Measurements from ENCODE around the gene HNRNPLL.

The HNRNPLL gene

DNA sequence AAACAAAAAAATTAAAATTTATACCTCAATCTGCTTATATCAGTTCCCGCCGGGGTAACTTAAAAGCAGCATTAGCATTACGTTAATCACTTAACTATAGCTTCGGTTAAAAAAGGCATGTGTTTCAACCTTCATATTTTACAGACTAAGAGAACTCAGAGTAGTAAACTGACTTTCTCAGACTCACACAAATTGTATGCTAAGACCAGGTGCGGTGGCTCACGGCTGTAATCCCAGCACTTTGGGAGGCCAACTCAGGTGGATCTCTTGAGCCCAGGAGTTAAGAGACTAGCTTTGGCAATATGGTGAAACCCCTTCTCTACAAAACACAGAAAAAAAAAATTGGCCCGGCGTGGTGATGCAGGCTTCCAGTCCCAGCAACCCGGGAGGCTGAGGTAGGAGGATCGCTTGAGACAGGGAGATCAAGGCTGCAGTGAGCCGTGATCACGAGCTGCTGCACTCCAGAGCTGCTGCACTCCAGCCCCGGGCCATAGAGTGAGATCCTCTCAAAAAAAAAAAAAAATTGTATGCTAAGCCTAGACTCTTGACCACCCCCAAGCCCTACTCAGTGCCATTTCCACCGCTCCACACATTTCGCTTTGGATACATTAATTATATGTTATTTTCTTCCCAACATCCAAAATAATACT, 2.4 kb downstream of the HNRNPLL start (continued):
- TF ChIP-seq, protein P1, sequence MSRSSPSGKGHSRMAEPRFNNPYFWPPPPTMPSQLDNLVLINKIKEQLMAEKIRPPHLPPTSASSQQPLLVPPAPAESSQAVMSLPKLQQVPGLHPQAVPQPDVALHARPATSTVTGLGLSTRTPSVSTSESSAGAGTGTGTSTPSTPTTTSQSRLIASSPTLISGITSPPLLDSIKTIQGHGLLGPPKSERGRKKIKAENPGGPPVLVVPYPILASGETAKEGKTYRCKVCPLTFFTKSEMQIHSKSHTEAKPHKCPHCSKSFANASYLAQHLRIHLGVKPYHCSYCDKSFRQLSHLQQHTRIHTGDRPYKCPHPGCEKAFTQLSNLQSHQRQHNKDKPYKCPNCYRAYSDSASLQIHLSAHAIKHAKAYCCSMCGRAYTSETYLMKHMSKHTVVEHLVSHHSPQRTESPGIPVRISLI (tag by site-specific recombination; IDR thresholded peaks at IDR 0.05): peak; percentile 85
- no peak for TF ChIP-seq ZNF792 (tag by site-specific recombination; IDR thresholded peaks at IDR 0.05)
- TF ChIP-seq GLIS1 (tag by site-specific recombination; IDR thresholded peaks at IDR 0.05): peak; percentile 31; the same call in 1 of the 2 replicates
- TF ChIP-seq, protein P2, sequence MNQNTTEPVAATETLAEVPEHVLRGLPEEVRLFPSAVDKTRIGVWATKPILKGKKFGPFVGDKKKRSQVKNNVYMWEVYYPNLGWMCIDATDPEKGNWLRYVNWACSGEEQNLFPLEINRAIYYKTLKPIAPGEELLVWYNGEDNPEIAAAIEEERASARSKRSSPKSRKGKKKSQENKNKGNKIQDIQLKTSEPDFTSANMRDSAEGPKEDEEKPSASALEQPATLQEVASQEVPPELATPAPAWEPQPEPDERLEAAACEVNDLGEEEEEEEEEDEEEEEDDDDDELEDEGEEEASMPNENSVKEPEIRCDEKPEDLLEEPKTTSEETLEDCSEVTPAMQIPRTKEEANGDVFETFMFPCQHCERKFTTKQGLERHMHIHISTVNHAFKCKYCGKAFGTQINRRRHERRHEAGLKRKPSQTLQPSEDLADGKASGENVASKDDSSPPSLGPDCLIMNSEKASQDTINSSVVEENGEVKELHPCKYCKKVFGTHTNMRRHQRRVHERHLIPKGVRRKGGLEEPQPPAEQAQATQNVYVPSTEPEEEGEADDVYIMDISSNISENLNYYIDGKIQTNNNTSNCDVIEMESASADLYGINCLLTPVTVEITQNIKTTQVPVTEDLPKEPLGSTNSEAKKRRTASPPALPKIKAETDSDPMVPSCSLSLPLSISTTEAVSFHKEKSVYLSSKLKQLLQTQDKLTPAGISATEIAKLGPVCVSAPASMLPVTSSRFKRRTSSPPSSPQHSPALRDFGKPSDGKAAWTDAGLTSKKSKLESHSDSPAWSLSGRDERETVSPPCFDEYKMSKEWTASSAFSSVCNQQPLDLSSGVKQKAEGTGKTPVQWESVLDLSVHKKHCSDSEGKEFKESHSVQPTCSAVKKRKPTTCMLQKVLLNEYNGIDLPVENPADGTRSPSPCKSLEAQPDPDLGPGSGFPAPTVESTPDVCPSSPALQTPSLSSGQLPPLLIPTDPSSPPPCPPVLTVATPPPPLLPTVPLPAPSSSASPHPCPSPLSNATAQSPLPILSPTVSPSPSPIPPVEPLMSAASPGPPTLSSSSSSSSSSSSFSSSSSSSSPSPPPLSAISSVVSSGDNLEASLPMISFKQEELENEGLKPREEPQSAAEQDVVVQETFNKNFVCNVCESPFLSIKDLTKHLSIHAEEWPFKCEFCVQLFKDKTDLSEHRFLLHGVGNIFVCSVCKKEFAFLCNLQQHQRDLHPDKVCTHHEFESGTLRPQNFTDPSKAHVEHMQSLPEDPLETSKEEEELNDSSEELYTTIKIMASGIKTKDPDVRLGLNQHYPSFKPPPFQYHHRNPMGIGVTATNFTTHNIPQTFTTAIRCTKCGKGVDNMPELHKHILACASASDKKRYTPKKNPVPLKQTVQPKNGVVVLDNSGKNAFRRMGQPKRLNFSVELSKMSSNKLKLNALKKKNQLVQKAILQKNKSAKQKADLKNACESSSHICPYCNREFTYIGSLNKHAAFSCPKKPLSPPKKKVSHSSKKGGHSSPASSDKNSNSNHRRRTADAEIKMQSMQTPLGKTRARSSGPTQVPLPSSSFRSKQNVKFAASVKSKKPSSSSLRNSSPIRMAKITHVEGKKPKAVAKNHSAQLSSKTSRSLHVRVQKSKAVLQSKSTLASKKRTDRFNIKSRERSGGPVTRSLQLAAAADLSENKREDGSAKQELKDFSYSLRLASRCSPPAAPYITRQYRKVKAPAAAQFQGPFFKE (tag by site-specific recombination; IDR thresholded peaks at IDR 0.05; ENCODE audit: borderline replicate concordance): no peak
- peak; percentile 43; the same call in 1 of the 2 replicates for TF ChIP-seq ZSCAN16 (tag by site-specific recombination; IDR thresholded peaks at IDR 0.05)
- TF ChIP-seq, protein P3, sequence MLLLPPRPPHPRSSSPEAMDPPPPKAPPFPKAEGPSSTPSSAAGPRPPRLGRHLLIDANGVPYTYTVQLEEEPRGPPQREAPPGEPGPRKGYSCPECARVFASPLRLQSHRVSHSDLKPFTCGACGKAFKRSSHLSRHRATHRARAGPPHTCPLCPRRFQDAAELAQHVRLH (tag by site-specific recombination; IDR thresholded peaks at IDR 0.05): peak; percentile 38; the same call in 1 of the 2 replicates
- TF ChIP-seq ZNF211 (tag by site-specific recombination; IDR thresholded peaks at IDR 0.05; ENCODE audit: low read depth): no peak
- no peak for TF ChIP-seq HOXC10 (CRISPR knock-in tag; IDR thresholded peaks at IDR 0.05)
- peak; percentile 93 for TF ChIP-seq ZNF223 (tag by site-specific recombination; IDR thresholded peaks at IDR 0.05)
- TF ChIP-seq ZNF155 (tag by site-specific recombination; IDR thresholded peaks at IDR 0.05): no peak
- TF ChIP-seq ZNF37A (tag by site-specific recombination; IDR thresholded peaks at IDR 0.05): no peak
- TF ChIP-seq, protein P4, sequence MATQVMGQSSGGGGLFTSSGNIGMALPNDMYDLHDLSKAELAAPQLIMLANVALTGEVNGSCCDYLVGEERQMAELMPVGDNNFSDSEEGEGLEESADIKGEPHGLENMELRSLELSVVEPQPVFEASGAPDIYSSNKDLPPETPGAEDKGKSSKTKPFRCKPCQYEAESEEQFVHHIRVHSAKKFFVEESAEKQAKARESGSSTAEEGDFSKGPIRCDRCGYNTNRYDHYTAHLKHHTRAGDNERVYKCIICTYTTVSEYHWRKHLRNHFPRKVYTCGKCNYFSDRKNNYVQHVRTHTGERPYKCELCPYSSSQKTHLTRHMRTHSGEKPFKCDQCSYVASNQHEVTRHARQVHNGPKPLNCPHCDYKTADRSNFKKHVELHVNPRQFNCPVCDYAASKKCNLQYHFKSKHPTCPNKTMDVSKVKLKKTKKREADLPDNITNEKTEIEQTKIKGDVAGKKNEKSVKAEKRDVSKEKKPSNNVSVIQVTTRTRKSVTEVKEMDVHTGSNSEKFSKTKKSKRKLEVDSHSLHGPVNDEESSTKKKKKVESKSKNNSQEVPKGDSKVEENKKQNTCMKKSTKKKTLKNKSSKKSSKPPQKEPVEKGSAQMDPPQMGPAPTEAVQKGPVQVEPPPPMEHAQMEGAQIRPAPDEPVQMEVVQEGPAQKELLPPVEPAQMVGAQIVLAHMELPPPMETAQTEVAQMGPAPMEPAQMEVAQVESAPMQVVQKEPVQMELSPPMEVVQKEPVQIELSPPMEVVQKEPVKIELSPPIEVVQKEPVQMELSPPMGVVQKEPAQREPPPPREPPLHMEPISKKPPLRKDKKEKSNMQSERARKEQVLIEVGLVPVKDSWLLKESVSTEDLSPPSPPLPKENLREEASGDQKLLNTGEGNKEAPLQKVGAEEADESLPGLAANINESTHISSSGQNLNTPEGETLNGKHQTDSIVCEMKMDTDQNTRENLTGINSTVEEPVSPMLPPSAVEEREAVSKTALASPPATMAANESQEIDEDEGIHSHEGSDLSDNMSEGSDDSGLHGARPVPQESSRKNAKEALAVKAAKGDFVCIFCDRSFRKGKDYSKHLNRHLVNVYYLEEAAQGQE (tag by site-specific recombination; IDR thresholded peaks at IDR 0.05): 0 out of 2 replicates have a peak, but pooled peaks have one; percentile 17
- TF ChIP-seq, protein P5, sequence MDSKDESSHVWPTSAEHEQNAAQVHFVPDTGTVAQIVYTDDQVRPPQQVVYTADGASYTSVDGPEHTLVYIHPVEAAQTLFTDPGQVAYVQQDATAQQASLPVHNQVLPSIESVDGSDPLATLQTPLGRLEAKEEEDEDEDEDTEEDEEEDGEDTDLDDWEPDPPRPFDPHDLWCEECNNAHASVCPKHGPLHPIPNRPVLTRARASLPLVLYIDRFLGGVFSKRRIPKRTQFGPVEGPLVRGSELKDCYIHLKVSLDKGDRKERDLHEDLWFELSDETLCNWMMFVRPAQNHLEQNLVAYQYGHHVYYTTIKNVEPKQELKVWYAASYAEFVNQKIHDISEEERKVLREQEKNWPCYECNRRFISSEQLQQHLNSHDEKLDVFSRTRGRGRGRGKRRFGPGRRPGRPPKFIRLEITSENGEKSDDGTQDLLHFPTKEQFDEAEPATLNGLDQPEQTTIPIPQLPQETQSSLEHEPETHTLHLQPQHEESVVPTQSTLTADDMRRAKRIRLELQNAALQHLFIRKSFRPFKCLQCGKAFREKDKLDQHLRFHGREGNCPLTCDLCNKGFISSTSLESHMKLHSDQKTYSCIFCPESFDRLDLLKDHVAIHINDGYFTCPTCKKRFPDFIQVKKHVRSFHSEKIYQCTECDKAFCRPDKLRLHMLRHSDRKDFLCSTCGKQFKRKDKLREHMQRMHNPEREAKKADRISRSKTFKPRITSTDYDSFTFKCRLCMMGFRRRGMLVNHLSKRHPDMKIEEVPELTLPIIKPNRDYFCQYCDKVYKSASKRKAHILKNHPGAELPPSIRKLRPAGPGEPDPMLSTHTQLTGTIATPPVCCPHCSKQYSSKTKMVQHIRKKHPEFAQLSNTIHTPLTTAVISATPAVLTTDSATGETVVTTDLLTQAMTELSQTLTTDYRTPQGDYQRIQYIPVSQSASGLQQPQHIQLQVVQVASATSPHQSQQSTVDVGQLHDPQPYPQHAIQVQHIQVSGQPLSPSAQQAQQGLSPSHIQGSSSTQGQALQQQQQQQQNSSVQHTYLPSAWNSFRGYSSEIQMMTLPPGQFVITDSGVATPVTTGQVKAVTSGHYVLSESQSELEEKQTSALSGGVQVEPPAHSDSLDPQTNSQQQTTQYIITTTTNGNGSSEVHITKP (tag by site-specific recombination; IDR thresholded peaks at IDR 0.05): 0 out of 2 replicates have a peak, but pooled peaks have one; percentile 15
- peak; percentile 94 for TF ChIP-seq ZBTB17 (tag by site-specific recombination; IDR thresholded peaks at IDR 0.05)
- no peak for TF ChIP-seq TCF7L2 (IDR thresholded peaks at IDR 0.05; ENCODE audit: borderline replicate concordance, low read depth, low read length)
- TF ChIP-seq ZNF140 (tag by site-specific recombination; IDR thresholded peaks at IDR 0.05): no peak
- TF ChIP-seq YY2 (tag by site-specific recombination; IDR thresholded peaks at IDR 0.05): no peak
- TF ChIP-seq SETDB1 (IDR thresholded peaks at IDR 0.05; ENCODE audit: insufficient read length, low read length): no peak
- TF ChIP-seq ZNF133 (tag by site-specific recombination; IDR thresholded peaks at IDR 0.05): no peak
- TF ChIP-seq ZNF302 (tag by site-specific recombination; IDR thresholded peaks at IDR 0.05; ENCODE audit: low read depth): no peak
- TF ChIP-seq ZNF354C (tag by site-specific recombination; IDR thresholded peaks at IDR 0.05; ENCODE audit: borderline replicate concordance, low read depth): no peak
- TF ChIP-seq ZXDB (tag by site-specific recombination; IDR thresholded peaks at IDR 0.05): no peak
- TF ChIP-seq ZNF585B (tag by site-specific recombination; IDR thresholded peaks at IDR 0.05): no peak

Measured in HEK293 (cell line).